Adrenal gland (tissue), 12 donors: ENCODE measurements around the gene PRRT1. TPM values are rescaled to one million over a fixed set of nuclear protein-coding genes. Genes with fewer than 3 reads are reported as not detected.
A peak's percentile ranks its signal among the peaks of the same experiment; 100 is the strongest.

Experiments
- DNase-seq, 7 donors: peaks; one replicate each; pipeline ENCODE4 v3.0.0-alpha.2; 2019 to 2020
- H3K27ac ChIP-seq, 5 donors: fragments of 200-600 bp; sonication (generic) in 4 of 5; 1 replicate in 3 of 5; 2 replicates in 2 of 5; pipeline versions ENCODE4 v1.5.1 to v1.8.0; 2016 to 2020; ENCODE audit warnings: mild to moderate bottlenecking in 1 of 5
- H3K27me3 ChIP-seq: fragments of 200-600 bp; 2 replicates; pipeline ENCODE4 v1.8.0; 2021
- H3K36me3 ChIP-seq, 2 donors: fragments of 200-600 bp; replicated peaks in 1 of 2; 1 replicate in 1 of 2; 2 replicates in 1 of 2; pipeline versions ENCODE4 v1.5.1 to v1.8.0; 2018 to 2022
- H3K4me1 ChIP-seq, 2 donors: fragments of 200-600 bp; replicated peaks in 1 of 2; 1 replicate in 1 of 2; 2 replicates in 1 of 2; pipeline versions ENCODE4 v1.5.1 to v1.8.0; 2018 to 2021
- H3K4me3 ChIP-seq, 4 donors: fragments of 200-600 bp; sonication (generic) in 3 of 4; one replicate each; pipeline ENCODE4 v1.5.1; 2016 to 2018
- H3K9me3 ChIP-seq, 3 donors: fragments of 200-600 bp; sonication (generic) in 1 of 3; replicated peaks in 1 of 3; 1 replicate in 2 of 3; 2 replicates in 1 of 3; pipeline versions ENCODE4 v1.5.1 to v1.8.0; 2016 to 2021
- POLR2A ChIP-seq, 2 donors: fragments of 450-650 bp; IDR thresholded peaks; one replicate each; pipeline ENCODE4 v1.6.1; 2017; ENCODE audit warnings: antibody characterized with exemption in 2 of 2, mild to moderate bottlenecking in 2 of 2, moderate library complexity in 1 of 2
- WGBS, 4 donors: extraction: QIAGEN DNeasy Blood & Tissue Kit in 2 of 4; methylation state at CpG; one replicate each; pipeline versions ENCODE4 v1.1.5 to v1.1.7; 2013 to 2017; 5-methylcytosine and 5-hydroxymethylcytosine counted together
- intact Hi-C, 2 donors: fragments of 100-400 bp; cut with DNase I; formaldehyde crosslinking; loops; one replicate each; pipeline versions ENCODE4 v1.14.1 to v1.15.0; 2022 to 2023
- polyA plus RNA-seq, 3 donors: library from polyadenylated mRNA; stranded (reverse); fragments of 200-250 nt in 2 of 3; fragments of 350-450 nt in 1 of 3; fragmentation: Illumina TruSeq in 1 of 3; extraction: RNeasy Lipid Tissue Mini Kit (QIAGEN cat#74804) in 1 of 3; gene quantifications; one replicate each; pipeline ENCODE4 v1.2.3, GENCODE V29; 2013 to 2014
- total RNA-seq, 9 donors: library from RNA; depleted of rRNA in 4 of 9; stranded (reverse); fragments of >200 nt in 4 of 9; fragments of 120-200 nt in 1 of 9; fragmentation: NEBNext Ultra II Directional in 1 of 9; extraction: Animal tissue kit (Norgen Biotek cat#: 25700) in 1 of 9; gene quantifications; one replicate each; pipeline versions ENCODE4 v1.1.0 to v1.2.4, GENCODE V29; 2013 to 2023
- TF ChIP-seq, protein P1 (sequence below), 6 experiments: fragments of 450-650 bp in 4 of 6; fragments of 200-600 bp in 2 of 6; sonication (generic) in 1 of 6; IDR thresholded peaks; 1 replicate in 5 of 6; 2 replicates in 1 of 6; pipeline versions ENCODE4 v1.5.1 to v1.8.0; 2016 to 2021; ENCODE audit warnings: antibody characterized with exemption in 6 of 6, mild to moderate bottlenecking in 2 of 6, moderate library complexity in 1 of 6
- donor health status: healthy with polysubstance abuse.
- donor health status: Bipolar disorder and iron deficiency.
- donor health status: DM: yes; HTN: yes; CAD: no.
- donor health status: DM: no; HTN: no; CAD: no.
- donor health status: DM: no; HTN: no; CAD: no.
- donor health status: DM: yes; HTN: yes; CAD: no.

The PRRT1 gene
- total and polyA plus RNA-seq, 12 donors, result 0.22 to 26.0 (median 2.0) TPM; not detected in 1

DNA sequence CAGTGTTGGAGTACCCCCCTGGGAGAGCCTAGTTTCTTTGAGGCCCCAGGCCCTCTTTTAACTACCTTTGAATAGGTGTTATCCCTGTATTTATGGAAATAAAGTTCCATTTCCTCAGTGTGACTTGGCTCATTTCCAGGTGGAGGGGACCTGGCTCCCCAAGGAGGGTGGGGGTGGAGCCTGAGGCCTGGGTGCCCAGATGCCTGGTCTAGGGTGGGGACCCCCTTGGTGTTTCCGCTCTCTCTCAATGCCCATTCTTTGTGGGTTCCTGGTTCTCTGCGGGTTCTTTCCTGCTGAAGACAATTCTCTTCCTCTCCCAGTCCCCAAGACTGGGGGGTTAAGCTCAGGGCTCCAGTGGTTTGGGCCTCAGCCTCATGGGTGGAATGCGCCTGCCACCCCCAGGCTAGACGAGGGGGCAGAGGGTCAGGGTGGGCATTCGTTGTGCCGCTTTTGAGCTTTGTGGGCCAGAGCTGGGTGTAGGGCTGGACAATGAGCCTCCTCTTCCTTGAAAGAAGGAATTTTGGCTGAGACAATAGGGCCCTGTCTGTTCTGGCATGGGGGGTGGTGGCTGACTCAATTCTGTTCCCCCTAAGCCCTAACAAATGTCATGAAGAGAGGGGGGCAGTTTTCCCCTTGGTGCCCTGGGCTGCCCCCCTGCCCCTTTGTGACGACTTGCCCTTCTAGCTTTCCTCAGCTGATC, 12.0 kb upstream of the PRRT1 start:
- intact Hi-C loops, result loop anchor here in 1 of 2 donors (10.0 kb wide), 1 partner anchor 49 kb away; no protein-coding TSS in a partner anchor
- no peaks in the 10 kb centered on the region for H3K27me3 ChIP-seq
- no peaks in the 10 kb centered on the region for H3K9me3 ChIP-seq
- H3K4me1 ChIP-seq, result no peaks in the 10 kb centered on the region
- peak overlapping the region in 1 of 5 donors; percentile 8 for H3K27ac ChIP-seq
- 82 to 90% (median 87%) methylated on average over 3 to 7 of the region's 7 CpGs for WGBS, 4 donors
- H3K4me3 ChIP-seq, result no peak overlapping the region
- H3K36me3 ChIP-seq, result peaks cover 0 to 35% of the 10 kb centered on the region in 2 donors
- TF ChIP-seq POLR2A (IDR thresholded peaks at IDR 0.05), result no peak
- TF ChIP-seq, protein P1, sequence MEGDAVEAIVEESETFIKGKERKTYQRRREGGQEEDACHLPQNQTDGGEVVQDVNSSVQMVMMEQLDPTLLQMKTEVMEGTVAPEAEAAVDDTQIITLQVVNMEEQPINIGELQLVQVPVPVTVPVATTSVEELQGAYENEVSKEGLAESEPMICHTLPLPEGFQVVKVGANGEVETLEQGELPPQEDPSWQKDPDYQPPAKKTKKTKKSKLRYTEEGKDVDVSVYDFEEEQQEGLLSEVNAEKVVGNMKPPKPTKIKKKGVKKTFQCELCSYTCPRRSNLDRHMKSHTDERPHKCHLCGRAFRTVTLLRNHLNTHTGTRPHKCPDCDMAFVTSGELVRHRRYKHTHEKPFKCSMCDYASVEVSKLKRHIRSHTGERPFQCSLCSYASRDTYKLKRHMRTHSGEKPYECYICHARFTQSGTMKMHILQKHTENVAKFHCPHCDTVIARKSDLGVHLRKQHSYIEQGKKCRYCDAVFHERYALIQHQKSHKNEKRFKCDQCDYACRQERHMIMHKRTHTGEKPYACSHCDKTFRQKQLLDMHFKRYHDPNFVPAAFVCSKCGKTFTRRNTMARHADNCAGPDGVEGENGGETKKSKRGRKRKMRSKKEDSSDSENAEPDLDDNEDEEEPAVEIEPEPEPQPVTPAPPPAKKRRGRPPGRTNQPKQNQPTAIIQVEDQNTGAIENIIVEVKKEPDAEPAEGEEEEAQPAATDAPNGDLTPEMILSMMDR (IDR thresholded peaks at IDR 0.05), result no peak
- no peak for DNase-seq

DNA sequence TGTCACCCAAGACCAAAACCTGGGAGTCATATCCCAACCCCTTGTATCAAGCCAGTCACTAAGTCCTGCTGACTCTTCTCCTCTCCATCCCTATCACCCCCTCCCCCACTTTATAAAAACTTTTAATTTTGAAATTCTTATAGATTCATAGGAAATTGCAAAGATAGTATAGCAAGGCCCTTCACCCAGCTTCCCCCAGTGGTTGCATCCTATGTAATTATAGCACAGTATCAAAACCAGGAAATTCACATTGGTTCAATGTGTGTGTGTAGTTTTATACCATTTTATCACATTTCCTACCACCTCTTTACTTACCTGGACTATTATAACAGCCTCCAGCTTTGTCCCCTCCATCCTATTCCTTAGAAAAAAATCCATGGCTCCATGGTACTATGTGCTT, 6.3 kb upstream of the PRRT1 start:
- DNase-seq, result no peak
- H3K4me1 ChIP-seq, result peaks cover 9 to 10% of the 10 kb centered on the region in 2 donors
- no peaks in the 10 kb centered on the region for H3K9me3 ChIP-seq
- no peaks in the 10 kb centered on the region for H3K27me3 ChIP-seq
- H3K36me3 ChIP-seq, result peaks cover 0 to 43% of the 10 kb centered on the region in 2 donors
- H3K4me3 ChIP-seq, result no peak overlapping the region
- intact Hi-C loops, result loop anchor here in 1 of 2 donors (5.0 kb wide), 1 partner anchor 41 kb away; no protein-coding TSS in a partner anchor
- H3K27ac ChIP-seq, result no peak overlapping the region
- no peak for TF ChIP-seq POLR2A (IDR thresholded peaks at IDR 0.05)
- TF ChIP-seq, protein P1 (IDR thresholded peaks at IDR 0.05), result no peak

DNA sequence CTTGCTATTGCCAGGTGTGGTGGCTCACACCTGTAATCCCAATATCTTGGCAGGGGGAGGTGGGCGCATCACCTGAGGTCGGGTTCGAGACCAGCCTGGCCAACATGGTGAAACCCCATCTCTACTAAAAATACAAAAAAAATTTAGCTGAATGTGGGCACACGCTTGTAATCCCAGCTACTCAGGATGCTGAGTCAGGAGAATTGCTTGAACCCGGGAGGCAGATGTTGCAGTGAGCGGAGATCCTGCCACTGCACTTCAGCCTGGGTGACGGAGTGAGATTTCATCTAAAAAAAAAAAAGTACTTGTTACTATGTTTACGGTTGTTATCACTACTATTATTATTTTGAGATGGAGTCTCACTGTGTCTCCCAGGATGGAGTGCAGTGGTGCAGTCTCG, 5.2 kb upstream of the PRRT1 start:
- H3K4me1 ChIP-seq, result peaks cover 14 to 20% of the 10 kb centered on the region in 2 donors
- H3K36me3 ChIP-seq, result peaks cover 0 to 37% of the 10 kb centered on the region in 2 donors
- no peak overlapping the region for H3K4me3 ChIP-seq
- no peaks in the 10 kb centered on the region for H3K27me3 ChIP-seq
- TF ChIP-seq POLR2A (IDR thresholded peaks at IDR 0.05), result no peak
- TF ChIP-seq, protein P1 (IDR thresholded peaks at IDR 0.05), result no peak
- WGBS, 4 donors, result 89 to 95% (median 91%) methylated on average over 9 of the region's 9 CpGs
- no peaks in the 10 kb centered on the region for H3K9me3 ChIP-seq
- intact Hi-C loops, result loop anchor here in 1 of 2 donors (5.0 kb wide), 1 partner anchor 40 kb away; no protein-coding TSS in a partner anchor
- no peak for DNase-seq
- H3K27ac ChIP-seq, result no peak overlapping the region

DNA sequence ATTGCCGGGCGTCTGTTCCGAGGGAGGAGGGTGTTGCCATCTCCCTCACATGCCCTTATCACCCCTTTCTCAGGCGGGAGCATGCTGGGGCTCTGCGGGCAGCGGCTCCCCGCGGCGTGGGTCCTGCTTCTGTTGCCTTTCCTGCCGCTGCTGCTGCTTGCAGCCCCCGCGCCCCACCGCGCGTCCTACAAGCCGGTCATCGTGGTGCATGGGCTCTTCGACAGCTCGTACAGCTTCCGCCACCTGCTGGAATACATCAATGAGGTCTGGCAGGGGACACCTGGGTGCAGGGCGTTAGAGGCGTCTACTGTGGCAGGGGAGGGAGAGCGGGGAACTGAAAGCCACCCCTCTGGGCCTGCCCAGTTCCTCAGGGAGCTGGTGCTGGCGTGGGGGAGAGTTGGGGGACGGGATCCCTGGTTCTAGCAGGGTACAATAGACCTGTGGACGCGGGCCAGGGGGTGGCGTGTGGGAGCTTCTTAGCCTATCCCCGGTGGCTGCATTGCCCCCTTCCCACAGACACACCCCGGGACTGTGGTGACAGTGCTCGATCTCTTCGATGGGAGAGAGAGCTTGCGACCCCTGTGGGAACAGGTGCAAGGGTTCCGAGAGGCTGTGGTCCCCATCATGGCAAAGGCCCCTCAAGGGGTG, 2.9 kb upstream of the PRRT1 start:
- Histone ChIP-seq H3K4me1 (peaks cover 14 to 20% of the 10 kb centered on the region in 2 donors), H3K27me3 (no peaks in the 10 kb centered on the region), H3K36me3 (peaks cover 0 to 34% of the 10 kb centered on the region in 2 donors), H3K27ac (peak overlapping the region; percentile 73 to 94 (median 86)), H3K4me3 (peak overlapping the region; percentile 62 to 89 (median 76)), H3K9me3 (no peaks in the 10 kb centered on the region)
- intact Hi-C loops, result loop anchor here in 1 of 2 donors (5.0 kb wide), 1 partner anchor 37 kb away; no protein-coding TSS in a partner anchor
- 4 to 17% (median 6%) methylated on average over 6 to 34 of the region's 34 CpGs for WGBS, 4 donors
- TF ChIP-seq, protein P1 (IDR thresholded peaks at IDR 0.05), result peak; percentile 12 to 73 (median 64)
- TF ChIP-seq POLR2A (IDR thresholded peaks at IDR 0.05), result no peak
- peak; percentile 70 to 88 (median 75) for DNase-seq
